ENCODE data around the gene GPR4. TPM values are rescaled to one million over a fixed set of nuclear protein-coding genes. Genes with fewer than 3 reads are reported as not detected.

The GPR4 gene
- total and polyA plus RNA-seq, 2 of the 4 experiments (the other 2 are of a cell fraction), result 0.02 TPM; not detected in 1

DNA sequence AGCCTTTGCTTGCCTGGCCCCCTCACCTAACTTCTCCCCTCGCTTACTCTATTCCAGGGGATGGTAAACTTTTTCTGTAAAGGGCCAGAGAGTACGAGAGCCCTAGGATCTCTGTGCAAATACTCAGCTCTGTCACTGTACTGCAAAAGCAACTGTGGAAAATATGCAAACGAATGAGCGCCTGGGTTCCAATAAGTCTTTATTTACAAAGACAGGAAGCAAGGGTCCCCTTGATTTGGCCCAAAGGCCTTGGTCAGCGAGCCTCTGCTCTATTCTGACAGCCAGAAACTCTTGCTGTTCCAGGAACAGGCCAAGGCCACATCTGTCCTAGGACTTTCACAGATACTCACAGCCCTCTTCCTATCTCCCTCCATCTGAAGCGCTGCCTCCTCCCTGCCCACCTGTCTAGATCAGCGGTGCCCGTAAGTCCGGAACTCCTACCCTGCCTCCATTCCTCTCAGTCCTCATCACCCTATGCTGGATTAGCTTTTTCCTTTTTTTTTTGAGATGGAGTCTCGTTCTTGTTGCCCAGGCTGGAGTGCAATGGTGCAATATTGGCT, 54.7 kb downstream of the GPR4 start:
- Histone ChIP-seq H3K27me3 (ENCODE audit: control insufficient read depth, insufficient read depth, low read length) (no peaks in the 10 kb centered on the region), H3K18ac (ENCODE audit: low read depth, low read length) (no peak overlapping the region), H3K56ac (ENCODE audit: extremely low read depth, insufficient read depth, low read length) (no peak overlapping the region), H2AK9ac (replicated peaks; ENCODE audit: low read depth, low read length, poor library complexity) (no peak overlapping the region), H2BK20ac (ENCODE audit: low read depth, low read length) (no peak overlapping the region), H2AK5ac (ENCODE audit: low read depth, low read length) (no peak overlapping the region; the same call in 1 of the 2 replicates), H3K14ac (replicated peaks; ENCODE audit: low read depth, low read length) (no peak overlapping the region), H3K4me1 (ENCODE audit: control insufficient read depth, insufficient read depth, low read length) (0 out of 2 replicates have a peak, but pooled peaks cover 2% of the 10 kb centered on the region), H4K20me1 (ENCODE audit: insufficient read depth, low read length) (no peaks in the 10 kb centered on the region), H2BK15ac (ENCODE audit: low read depth, low read length) (no peak overlapping the region), H3K4ac (ENCODE audit: low read depth, low read length) (no peak overlapping the region), H2BK5ac (ENCODE audit: low read depth, low read length, poor library complexity, severe bottlenecking) (no peak overlapping the region), H2AFZ (replicated peaks; ENCODE audit: low read length, poor library complexity) (no peak overlapping the region), H3K9me1 (ENCODE audit: insufficient read depth, low read length) (no peaks in the 10 kb centered on the region), H4K5ac (ENCODE audit: low read depth, low read length) (no peak overlapping the region), H3K27ac (ENCODE audit: insufficient read depth, low read length) (no peak overlapping the region), H4K8ac (ENCODE audit: low read depth in 2 of 2, low read length in 2 of 2) (no peak overlapping the region), H2BK120ac (ENCODE audit: low read depth, low read length) (no peak overlapping the region), H3K36me3 (ENCODE audit: control insufficient read depth, insufficient read depth, low read length) (no peaks in the 10 kb centered on the region), H3K23ac (ENCODE audit: low read depth, low read length) (no peak overlapping the region), H3K79me1 (ENCODE audit: low read depth in 1 of 2, low read length in 2 of 2) (no peaks in the 10 kb centered on the region; a peak in 2 of 4 replicates), H3K4me2 (ENCODE audit: low read depth, low read length) (no peak overlapping the region), H3K4me3 (ENCODE audit: insufficient read depth, low read depth, low read length) (no peak overlapping the region), H4K91ac (ENCODE audit: insufficient read depth, low read depth, low read length) (no peak overlapping the region), H3K9ac (ENCODE audit: low read depth, low read length) (no peak overlapping the region), H3K9me3 (ENCODE audit: control insufficient read depth, insufficient read depth, low read length) (no peaks in the 10 kb centered on the region)
- in situ Hi-C loops (cut with MboI; ENCODE audit: low sequenced_read_pairs), result no loop called here
- DNase-seq (no peak), ATAC-seq (ENCODE audit: low read depth) (no peak)
- intact Hi-C loops (cut with micrococcal nuclease), result no loop called here
- CTCF ChIA-PET, result no interaction called here
- POLR2A ChIA-PET (ENCODE audit: unreplicated experiment), result no interaction called here
- no TSS peak for BruUV-seq (replicated peaks)
- TF ChIP-seq, protein P1, sequence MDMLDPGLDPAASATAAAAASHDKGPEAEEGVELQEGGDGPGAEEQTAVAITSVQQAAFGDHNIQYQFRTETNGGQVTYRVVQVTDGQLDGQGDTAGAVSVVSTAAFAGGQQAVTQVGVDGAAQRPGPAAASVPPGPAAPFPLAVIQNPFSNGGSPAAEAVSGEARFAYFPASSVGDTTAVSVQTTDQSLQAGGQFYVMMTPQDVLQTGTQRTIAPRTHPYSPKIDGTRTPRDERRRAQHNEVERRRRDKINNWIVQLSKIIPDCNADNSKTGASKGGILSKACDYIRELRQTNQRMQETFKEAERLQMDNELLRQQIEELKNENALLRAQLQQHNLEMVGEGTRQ (IDR thresholded peaks at IDR 0.05; ENCODE audit: low read depth, low read length), result no peak
- no peak for TF ChIP-seq SMC3 (IDR thresholded peaks at IDR 0.05; ENCODE audit: low read depth, low read length)
- dilution Hi-C loops (cut with HindIII; ENCODE audit: low sequenced_read_pairs, unreplicated experiment), result no loop called here
- WGBS, 2 experiments (ENCODE audit: extremely low coverage in 2 of 2, insufficient read length in 1 of 2), result no CpG with 5 or more reads among the region's 10 CpGs
